PC-3 (cell line): ENCODE data around the gene GSX2.

Experiments
- EZH2 ChIP-seq: fragments of 300-600 bp; sonication (generic); IDR thresholded peaks from one replicate; pipeline ENCODE4 v1.6.1; 2017; ENCODE audit warnings: antibody characterized with exemption, mild to moderate bottlenecking, low read length; ENCODE audit not compliant: unreplicated experiment
- EZH2phosphoT487 ChIP-seq: fragments of 300-600 bp; sonication (generic); IDR thresholded peaks from 2 replicates; pipeline ENCODE4 v1.6.1; 2018; ENCODE audit warnings: mild to moderate bottlenecking, antibody characterized with exemption, low read length, borderline replicate concordance
- TF ChIP-seq, protein P1 (sequence below): fragments of 300-600 bp; sonication (generic); conservative IDR thresholded peaks from 2 replicates; pipeline ENCODE4 v1.5.1; 2017; ENCODE audit warnings: antibody characterized with exemption, low read depth, mild to moderate bottlenecking, low read length

GRCh38 chr4:54061067-54061466 lies 38.9 kb upstream of the GSX2 start:
- TF ChIP-seq, protein P1, sequence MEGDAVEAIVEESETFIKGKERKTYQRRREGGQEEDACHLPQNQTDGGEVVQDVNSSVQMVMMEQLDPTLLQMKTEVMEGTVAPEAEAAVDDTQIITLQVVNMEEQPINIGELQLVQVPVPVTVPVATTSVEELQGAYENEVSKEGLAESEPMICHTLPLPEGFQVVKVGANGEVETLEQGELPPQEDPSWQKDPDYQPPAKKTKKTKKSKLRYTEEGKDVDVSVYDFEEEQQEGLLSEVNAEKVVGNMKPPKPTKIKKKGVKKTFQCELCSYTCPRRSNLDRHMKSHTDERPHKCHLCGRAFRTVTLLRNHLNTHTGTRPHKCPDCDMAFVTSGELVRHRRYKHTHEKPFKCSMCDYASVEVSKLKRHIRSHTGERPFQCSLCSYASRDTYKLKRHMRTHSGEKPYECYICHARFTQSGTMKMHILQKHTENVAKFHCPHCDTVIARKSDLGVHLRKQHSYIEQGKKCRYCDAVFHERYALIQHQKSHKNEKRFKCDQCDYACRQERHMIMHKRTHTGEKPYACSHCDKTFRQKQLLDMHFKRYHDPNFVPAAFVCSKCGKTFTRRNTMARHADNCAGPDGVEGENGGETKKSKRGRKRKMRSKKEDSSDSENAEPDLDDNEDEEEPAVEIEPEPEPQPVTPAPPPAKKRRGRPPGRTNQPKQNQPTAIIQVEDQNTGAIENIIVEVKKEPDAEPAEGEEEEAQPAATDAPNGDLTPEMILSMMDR = no peak
- TF ChIP-seq EZH2phosphoT487 (no peak), EZH2 (no peak)
